Activated CD4-positive, CD25-positive, alpha-beta regulatory T cell treated with anti-CD3 and anti-CD28 coated beads, Interleukin-2, amount 50 U/mL, for 16 hours (primary cell): Measurements from ENCODE around the gene CSNK1A1.
A peak's percentile ranks its signal among the peaks of the same experiment; 100 is the strongest.
"Not testable (repeated sequence)": the region's sequence is repeated elsewhere in the genome, so short reads cannot be mapped to it uniquely, and the experiment has no call there.

Experiments
- DNase-seq: peaks from one replicate; pipeline ENCODE4 v3.0.0-alpha.2; 2020; ENCODE audit warnings: low read depth, low spot score

The CSNK1A1 gene

DNA sequence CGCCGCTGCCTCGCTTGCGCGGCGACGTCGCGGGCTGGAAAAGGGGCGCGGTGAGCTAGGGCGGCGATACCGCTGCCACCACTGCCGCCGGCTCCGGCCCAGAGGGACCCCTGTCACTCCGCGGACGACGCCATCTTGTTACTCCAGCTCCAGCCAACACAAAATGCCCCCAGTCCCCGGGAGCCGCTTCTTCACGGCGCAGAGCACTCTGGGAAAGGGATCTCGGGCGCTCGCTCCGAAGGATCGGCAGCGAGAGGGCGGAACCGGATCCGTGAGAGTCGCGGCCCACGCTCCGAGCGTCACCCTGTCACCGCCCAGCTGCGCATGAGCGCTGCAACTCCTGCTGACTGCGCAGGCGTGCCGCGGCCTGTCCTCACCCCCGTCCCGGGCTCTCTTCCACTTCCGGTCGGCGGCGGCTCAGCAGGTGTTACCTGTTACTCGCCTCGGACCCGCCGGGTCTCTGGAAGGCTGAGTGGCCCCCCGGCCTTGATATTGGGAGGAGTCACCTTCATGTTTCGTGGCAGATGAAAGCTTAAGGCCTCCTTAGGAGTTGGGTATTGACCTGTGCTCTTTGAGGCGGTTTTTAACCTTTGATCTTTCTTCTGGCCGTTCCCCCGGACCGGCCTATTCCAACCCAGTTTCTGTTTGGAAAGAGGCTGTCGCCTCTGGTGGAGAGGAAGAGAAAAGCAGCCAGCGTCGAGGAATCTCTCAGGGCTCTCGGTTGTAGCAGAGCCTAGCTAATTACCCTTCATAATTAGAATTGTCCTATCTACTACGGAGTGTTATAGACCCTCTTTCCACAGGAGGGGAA, at the start of gene CSNK1A1:
TSS of gene CSNK1A1 (minus strand) at position 213 of the 811 bp plus-strand sequence. CDS start 475 bp downstream, outside the sequence.
- peak; percentile 98 for DNase-seq

DNA sequence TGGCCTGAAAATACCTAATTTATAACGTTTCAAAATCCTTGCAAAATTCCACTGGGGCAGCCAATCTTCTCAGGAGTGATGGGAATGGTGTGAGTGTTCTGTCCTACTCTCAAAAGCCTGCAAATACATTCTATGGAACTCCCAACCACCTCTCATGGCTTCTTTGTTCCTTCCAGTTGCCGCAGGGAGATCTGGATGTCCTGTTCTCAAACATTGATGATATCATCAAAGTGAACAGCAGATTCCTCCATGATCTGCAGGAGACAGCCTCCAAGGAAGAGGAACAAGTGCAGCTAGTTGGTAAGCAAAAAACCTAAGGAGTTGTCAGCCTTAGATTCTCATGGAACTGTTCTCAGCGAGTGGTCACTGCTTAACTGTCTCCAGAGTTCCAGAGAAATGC, 49.7 kb upstream of the CSNK1A1 start:
- DNase-seq = no peak

DNA sequence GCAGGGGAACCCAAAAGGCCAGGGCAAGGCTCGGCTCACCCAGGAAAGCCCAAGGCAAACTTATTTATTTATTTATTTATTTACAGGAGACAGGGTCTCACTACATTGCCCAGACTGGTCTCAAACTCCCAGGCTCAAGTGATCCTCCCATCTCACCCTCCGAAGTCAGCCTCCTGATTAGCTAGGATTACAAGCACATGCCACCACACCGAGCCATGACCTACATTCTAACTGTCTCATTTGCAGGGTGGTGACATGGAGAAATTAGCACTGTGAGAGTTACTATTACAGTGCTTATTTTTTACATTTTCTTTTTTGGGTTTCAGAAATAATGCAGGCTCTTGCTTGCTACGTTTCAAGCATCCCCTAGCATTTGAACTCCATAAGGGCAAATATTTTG, 48.1 kb upstream of the CSNK1A1 start:
- no peak for DNase-seq

DNA sequence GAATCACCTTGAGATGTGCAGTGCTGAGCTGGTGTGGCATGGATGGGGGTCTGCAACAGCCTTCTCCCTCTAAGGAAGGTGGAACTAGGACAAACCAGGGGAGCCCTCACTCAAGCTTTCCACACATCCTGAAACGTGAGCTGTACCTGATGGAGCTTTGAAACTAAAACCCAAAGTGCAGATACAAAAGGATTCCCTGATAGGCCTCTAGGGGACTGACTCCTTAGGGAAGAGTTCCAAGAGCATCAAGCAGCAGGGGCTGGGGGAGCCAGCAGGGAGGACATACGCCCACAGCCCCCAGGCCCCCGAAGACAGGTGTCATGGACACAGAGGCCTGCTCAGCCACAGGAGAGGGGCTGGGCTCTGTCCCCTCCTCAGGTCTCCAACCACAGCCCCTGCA, 47.7 kb upstream of the CSNK1A1 start:
- no peak for DNase-seq

DNA sequence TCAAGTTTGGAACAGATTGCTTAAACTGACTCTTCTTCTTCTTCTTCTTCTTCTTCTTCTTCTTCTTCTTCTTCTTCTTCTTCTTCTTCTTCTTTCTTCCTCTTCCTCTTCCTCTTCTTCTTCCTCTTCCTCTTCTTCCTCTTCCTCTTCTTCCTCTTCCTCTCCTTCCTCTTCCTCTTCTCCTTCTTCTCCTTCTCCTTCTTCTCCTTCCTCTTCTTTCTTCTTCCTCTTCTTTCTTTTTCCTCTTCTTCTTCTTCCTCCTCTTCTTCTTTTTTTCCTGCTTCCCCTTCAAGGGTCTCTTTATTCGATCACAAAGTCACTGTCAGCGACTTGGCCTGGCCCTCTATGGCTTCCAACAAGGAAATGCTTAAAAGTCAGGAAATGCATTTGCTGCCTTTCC, 47.0 kb upstream of the CSNK1A1 start:
- DNase-seq = not testable (repeated sequence)

DNA sequence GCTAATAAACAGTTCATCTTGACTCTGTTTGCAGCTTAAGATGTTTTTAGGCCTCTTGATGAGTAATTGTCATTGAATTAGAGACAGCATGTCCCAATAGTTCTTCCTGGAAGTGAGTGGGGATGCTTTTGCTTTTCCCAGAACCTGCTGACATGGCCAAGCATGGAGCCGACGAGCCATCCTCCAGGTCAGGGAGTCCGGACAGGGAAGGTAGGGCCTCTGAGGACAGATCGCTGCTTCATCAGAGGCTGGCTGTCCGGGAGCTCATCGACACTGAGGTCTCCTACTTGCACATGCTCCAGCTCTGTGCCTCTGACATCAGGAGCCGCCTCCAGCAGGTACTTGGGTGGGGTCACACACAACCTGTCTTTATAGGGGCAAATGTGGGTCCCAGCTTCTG, 46.4 kb upstream of the CSNK1A1 start:
- DNase-seq = no peak

DNA sequence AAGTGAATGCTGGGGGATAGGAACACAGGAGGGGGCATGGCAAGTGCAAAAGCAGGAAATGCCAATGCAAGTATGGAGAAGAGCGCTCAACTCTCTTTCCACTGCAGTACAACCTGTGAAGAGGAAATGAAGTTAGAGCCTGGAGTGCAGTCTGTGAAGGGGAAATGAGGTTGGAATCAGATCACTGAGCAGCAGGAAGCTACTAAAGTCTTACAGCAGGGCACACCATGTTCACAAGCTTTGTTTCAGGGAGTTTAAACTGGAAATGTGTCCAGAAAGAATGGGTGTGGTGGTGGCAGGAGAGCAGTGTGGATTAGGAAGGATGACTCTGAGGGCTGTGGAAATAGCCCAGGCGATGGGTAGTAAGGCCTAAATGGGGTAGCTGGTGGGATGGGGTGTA, 45.5 kb upstream of the CSNK1A1 start:
- no peak for DNase-seq

DNA sequence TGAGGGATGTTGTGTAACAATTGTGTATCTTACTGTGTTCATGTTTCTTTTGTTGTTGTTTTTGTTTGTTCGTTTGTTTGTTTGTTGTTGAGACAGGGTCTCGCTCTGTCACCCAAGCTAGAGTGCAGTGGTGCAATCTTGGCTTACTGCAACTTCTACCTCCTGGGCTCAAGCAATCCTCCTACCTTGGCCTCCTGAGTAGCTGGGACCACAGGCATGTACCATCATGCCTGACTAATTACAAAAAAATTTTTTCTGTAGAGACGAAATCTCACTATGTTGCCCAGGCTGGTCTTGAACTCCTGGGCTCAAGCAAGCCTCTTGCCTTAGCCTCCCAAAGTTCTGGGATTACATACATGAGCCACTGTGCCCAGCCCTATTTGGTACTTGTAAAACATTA, 43.9 kb upstream of the CSNK1A1 start:
- not testable (repeated sequence) for DNase-seq

DNA sequence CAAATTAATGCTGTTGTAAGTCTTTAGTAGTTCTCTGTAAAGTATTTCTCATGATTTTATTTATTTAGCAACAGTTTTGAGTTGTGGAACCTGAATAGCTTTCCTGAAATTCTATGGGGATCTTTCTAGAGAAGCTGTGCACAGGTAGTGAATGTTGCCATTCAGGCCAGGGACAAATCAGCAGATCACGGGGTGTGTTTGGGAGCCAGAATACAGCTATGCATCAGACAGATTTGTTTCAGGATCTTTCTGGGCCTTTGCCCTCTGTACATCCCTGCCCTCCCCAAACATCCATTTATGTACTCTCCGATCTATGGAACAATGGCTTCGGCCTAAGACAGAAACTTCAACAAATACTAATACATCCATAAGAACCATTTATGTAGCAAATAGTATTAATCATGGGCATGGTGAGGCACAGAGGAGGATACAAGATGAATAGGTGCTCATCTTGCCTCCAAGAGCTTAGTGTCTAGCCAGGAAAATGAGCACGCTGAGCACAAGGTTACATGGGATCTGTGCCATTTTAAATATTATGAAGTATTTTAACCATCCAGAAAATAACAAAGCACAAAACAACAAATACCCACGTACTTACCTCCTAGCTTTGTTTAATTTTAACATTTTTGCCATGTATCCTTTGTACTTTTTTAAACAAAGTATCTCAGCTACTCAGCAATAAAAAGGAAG, 43.1 kb upstream of the CSNK1A1 start:
- DNase-seq = no peak

DNA sequence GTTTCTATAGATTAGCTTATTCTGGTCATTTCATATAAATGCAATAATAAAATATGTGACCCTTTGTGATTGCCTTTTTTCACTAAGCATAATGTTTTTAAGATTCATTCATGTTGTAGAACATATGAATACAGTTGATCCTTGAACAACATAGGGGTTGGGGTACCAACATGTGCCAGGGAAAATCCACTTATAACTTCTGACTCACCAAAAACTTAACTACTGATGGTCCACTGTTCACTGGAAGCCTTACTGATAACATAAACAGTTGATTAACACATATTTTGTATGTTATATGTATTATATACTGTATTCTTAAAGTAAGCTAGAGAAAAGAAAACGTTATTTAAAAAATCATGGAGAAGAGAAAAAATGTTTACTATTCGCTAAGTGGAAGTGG, 42.1 kb upstream of the CSNK1A1 start:
- no peak for DNase-seq

DNA sequence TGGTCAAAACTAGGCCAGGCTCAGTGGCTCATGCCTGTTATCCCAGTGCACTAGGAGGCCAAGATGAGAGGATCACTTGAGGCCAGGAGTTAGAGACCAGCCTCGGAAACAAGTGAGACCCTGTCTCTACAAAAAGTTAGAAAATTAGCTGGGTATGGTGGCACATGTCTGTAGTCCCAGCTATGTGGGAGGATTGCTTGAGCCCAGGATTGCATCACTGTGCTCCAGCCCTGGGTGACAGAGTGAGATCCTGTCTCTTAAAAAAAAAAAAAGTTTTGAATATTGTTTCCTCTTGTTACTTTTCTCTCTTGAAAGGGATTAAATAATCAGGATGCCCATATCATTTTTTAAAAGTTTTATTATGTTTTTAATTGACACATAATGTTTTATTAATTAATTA, 37.7 kb upstream of the CSNK1A1 start:
- no peak for DNase-seq

DNA sequence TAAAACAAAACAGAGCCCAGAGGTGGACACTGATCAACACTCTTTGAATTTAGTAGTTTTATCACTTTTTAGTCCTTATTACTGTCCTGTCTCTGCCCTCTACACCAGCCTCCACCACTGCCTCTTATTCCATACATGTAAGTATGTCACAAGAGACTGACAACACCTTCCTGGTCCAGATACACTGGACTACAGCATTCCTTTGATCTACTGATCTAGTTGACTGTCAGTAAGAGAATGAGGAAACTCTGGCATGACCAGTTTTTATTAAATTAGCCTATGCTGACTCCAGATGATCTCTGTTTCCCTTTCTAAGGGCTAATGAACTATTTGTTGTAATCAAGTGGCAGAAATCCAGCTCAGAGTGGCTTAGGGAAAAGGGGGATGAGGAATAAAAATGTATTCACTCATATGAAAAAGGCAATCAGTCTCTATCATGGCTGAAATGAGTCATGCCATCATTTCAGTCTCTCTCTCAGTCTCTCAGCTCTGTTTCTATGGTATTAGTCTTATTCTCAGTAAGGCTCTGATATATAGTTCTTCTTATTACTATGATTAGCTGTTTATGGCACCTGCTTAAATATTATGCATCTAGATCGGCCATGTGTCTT, 35.6 kb upstream of the CSNK1A1 start:
- no peak for DNase-seq

DNA sequence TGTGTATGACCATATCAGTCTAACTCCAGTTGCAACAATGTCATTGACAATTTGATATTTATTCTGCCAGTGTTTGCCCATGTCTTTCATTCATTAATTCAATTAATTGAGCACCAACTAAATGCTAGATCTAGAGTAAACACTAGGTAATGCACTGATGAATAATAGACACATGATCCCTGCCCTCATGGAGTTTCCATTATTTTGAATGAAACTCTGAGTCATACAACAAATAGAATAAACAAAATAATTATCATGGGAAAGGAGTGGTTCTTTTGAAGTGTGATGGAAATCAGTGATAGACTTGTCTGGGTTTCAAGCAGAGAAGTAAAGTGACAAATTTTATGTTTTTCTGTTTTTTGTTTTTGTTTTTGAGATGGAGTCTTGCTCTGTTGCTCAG, 34.7 kb upstream of the CSNK1A1 start:
- no peak for DNase-seq

DNA sequence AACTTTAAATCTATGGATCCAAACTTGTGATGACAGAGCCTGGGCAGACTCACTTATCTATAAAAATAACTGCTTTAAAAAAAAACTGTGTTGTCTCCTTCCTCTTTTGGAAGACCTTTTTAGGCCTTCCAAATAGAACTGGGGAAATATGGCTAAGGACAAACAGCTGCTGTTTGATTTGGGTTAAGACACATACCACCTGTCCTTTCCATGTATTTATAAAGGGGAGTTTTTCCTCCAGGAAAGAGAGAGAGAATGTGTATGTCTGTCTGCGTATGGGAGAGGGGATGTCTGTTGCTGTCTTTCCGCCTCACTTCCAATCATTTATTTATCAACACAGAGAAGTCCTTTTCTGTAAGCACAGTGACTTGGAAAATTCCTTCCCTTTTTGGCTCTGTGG, 32.9 kb upstream of the CSNK1A1 start:
- no peak for DNase-seq

DNA sequence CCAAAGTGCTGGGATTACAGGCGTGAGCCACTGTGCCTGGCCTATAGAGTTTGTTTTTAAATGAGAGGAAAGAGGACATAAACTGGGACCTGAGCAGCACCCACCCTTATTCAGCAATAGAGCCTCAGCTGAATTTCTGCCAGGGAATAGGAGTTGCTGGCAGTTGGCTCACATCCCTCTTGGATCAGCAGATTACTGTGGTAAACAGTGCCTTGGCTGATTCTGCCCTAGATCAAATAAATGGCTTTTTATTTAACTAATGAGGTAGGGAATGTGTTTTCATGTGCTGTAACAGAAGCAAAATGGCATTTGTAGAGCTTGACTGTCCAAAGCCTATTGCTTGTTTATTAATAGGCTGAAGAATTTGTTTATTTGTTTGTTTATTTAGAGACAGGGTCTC, 32.2 kb upstream of the CSNK1A1 start:
- DNase-seq = no peak

DNA sequence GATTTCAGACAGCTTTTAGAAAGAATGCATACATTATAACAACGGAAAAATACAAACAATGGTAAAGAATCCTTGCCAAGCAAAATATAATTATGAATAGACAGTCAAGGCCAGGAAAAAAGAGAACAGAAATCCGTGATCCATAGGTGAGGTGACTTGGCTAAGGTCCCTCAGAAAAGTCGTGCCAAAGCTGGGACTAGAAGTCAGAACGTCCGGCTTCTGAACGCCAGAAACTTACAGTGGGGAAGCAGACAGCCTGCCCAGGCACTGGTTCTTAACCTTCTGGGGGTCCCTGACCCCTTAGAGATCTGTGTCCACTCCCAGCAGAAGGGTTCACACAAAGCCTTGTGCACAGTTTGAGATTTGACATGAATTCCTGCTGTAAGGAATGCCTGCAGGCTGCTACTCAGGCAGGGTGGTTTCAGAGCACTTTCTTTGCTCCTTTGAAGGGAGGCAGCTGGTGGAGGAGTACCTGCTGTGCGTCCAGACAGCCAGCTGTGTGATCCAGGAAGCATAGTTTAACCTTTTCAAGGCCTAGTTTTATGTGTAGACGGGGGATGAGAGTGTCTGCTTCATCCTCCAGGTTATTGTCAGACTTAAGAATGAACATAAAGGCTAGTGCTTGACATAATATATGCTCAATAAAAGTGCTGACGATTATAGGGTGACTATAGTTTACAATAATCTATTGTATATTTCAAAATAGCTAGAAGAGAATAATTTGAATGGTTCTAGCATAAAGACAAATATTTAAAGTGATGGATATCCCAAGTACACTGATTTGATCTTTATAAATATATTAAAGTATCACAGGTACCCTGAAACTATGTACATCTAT, 30.9 kb upstream of the CSNK1A1 start:
- no peak for DNase-seq

DNA sequence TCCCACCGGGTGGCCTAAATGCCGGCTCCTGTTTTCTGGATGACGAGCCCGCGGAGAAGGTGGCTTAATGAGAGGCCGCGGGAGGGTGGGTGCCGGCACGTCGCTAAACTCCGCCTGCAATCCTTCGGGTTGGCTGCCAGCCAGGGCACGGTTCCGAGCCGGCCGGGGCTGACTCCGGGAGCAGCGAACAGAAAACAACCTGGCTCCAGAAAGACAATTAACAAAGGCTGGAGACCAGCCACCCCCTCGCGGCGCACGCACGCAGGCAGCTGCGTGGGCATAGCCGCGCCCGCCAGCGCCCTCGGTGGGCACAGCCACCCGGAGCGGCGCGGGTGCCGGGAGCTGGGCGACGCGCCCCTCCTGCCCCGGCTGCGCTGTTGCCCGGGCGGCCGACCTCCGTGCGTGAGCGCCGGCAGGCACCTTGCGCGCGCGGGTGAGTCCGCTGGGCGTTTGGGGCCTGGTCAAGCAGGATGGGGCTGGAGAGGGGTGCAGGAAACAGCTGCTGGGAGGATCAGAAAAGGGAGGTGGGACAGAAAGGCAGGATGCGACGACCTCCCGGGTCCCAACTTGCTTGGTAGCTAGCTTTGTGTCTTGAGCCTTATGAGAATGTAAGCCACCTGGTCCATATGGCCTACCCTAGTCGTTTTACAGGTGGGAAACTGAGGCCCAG, 30.1 kb upstream of the CSNK1A1 start, which contains the start of gene ARHGEF37:
TSS of gene ARHGEF37 (plus strand) at position 307 of the 670 bp plus-strand sequence. CDS start 16,272 bp downstream, outside the sequence.
- DNase-seq = no peak

DNA sequence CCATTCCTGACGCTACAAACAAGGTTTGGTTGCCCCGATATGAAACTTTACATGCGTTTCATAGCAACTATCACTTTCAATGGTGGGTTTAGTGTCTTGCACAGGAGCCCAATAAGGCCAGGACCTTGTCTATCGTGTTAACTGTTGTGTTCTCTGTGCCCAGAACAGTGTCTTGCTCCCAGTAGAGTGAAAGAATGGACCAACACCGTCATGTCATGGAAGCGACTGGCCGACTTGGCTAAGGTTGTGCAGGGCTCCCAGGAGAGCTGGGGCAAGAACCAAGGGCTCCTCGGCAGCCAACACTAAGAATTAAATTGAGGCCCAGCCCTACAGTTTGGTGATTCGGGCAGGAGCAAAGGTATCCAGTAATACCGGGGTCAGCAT, 29.6 kb upstream of the CSNK1A1 start:
- no peak for DNase-seq

DNA sequence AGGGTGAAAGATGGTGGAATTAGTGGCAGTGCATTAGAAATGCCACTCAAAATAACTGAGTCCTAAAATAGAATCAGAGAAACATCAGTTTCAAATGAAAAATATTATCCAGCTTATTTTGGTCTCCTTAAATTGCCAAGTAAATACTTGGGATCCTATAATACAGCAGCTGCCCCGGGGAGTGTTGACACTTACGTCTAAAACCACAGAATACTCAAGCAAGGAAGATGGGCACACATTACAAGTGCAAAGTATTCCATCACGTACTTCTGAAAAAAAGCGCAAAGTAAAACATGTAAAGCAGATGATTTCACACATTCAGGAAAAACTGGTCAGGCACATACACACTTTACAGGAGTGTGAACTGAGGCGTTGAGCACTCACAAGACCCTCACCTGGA, 27.7 kb upstream of the CSNK1A1 start:
- DNase-seq = no peak

DNA sequence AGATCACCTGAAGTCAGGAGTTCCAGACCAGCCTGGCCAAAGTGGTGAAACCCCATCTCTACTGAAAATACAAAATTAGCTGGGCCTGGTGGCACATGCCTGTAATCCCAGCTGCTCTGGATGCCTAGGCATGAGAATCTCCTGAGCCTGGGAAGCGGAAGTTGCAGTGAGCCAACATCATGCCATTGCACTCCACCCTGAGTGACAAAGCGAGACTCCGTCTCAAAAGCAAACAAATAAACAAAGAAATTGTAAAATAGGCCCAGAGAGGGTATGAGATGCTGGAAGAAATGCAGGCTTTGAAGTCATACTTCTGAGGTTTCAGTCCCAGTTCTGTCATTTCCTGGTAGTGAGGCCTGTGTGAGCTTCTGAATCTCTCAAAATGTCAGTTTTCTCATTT, 24.8 kb upstream of the CSNK1A1 start:
- DNase-seq = no peak

DNA sequence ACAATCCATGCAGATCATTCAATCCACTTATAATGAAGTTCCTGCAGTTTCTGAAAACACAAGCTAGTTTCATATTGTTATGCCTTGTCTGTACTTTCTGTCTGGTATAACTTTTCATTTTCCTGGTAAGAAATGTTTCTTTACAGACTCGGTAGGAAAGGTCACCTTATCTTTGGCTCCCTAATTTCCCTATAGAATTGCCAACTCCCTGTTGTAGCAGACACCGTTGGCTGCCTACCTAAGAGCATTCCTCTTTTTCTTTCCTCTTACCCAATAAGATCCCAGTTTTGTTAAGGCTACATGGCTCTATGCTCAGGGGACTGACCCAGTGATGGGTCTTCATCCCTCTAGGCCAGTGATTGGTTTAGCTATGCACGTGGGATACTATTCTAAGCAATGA, 23.9 kb upstream of the CSNK1A1 start:
- DNase-seq = no peak
